ENCODE results near the gene HSPB6.

The HSPB6 gene

GRCh38 chr19:35755131-35755549 is 1.7 kb downstream of the HSPB6 start:
- no peak overlapping the region for H3K4me3 ChIP-seq (ENCODE audit: low read length)
- H3K27me3 ChIP-seq (ENCODE audit: control insufficient read depth, low read length): no peaks in the 10 kb centered on the region
- no peaks in the 10 kb centered on the region for H3K9me3 ChIP-seq (ENCODE audit: control insufficient read depth, insufficient read depth, low read length)
- peaks cover 24% of the 10 kb centered on the region for H3K4me1 ChIP-seq (ENCODE audit: control insufficient read depth, low read length)
- H3K9me2 ChIP-seq (replicated peaks; ENCODE audit: control insufficient read depth, low read length): no peaks in the 10 kb centered on the region
- 0 out of 2 replicates have a peak, but pooled peaks cover 4% of the 10 kb centered on the region for H4K20me1 ChIP-seq (ENCODE audit: control insufficient read depth, insufficient read depth, low read depth, low read length)
- H3F3A ChIP-seq (ENCODE audit: control insufficient read depth, insufficient read depth): no peaks in the 10 kb centered on the region
- H3K4me2 ChIP-seq (ENCODE audit: low read length): no peak overlapping the region
- peaks cover 20% of the 10 kb centered on the region for H3K79me2 ChIP-seq (ENCODE audit: control insufficient read depth, low read length)
- peaks cover 9% of the 10 kb centered on the region for H3K36me3 ChIP-seq (ENCODE audit: control insufficient read depth, low read length)
- no peak for TF ChIP-seq EZH2phosphoT487 (IDR thresholded peaks at IDR 0.05; ENCODE audit: borderline replicate concordance, low read length)
- TF ChIP-seq CTCF (IDR thresholded peaks at IDR 0.05; ENCODE audit: low read depth, low read length, poor library complexity, severe bottlenecking): no peak
- no peak overlapping the region for H3K27ac ChIP-seq (ENCODE audit: low read depth, low read length)

- Histone ChIP-seq H3K9me3 (ENCODE audit: control insufficient read depth, insufficient read depth, low read length) (no peaks in the 10 kb centered on the region), H3K9me2 (replicated peaks; ENCODE audit: control insufficient read depth, low read length) (no peaks in the 10 kb centered on the region), H3K27me3 (ENCODE audit: control insufficient read depth, low read length) (no peaks in the 10 kb centered on the region), H3K4me3 (ENCODE audit: low read length) (no peak overlapping the region), H4K20me1 (ENCODE audit: control insufficient read depth, insufficient read depth, low read depth, low read length) (0 out of 2 replicates have a peak, but pooled peaks cover 4% of the 10 kb centered on the region), H3K79me2 (ENCODE audit: control insufficient read depth, low read length) (peaks cover 15% of the 10 kb centered on the region), H3F3A (ENCODE audit: control insufficient read depth, insufficient read depth) (no peaks in the 10 kb centered on the region), H3K27ac (ENCODE audit: low read depth, low read length) (no peak overlapping the region), H3K4me2 (ENCODE audit: low read length) (no peak overlapping the region), H3K36me3 (ENCODE audit: control insufficient read depth, low read length) (peaks cover 4% of the 10 kb centered on the region), H3K4me1 (ENCODE audit: control insufficient read depth, low read length) (peaks cover 25% of the 10 kb centered on the region)
- no peak for TF ChIP-seq CTCF (IDR thresholded peaks at IDR 0.05; ENCODE audit: low read depth, low read length, poor library complexity, severe bottlenecking)
- no peak for TF ChIP-seq EZH2phosphoT487 (IDR thresholded peaks at IDR 0.05; ENCODE audit: borderline replicate concordance, low read length)
These were observed 2.3 kb downstream of the HSPB6 start for GRCh38 chr19:35754370-35755130.

- Histone ChIP-seq H3K27me3 (ENCODE audit: control insufficient read depth, low read length) (no peaks in the 10 kb centered on the region), H3F3A (ENCODE audit: control insufficient read depth, insufficient read depth) (no peaks in the 10 kb centered on the region), H3K9me2 (replicated peaks; ENCODE audit: control insufficient read depth, low read length) (no peaks in the 10 kb centered on the region), H3K27ac (ENCODE audit: low read depth, low read length) (no peak overlapping the region), H3K4me3 (ENCODE audit: low read length) (no peak overlapping the region), H4K20me1 (ENCODE audit: control insufficient read depth, insufficient read depth, low read depth, low read length) (no peaks in the 10 kb centered on the region), H3K9me3 (ENCODE audit: control insufficient read depth, insufficient read depth, low read length) (no peaks in the 10 kb centered on the region), H3K4me2 (ENCODE audit: low read length) (no peak overlapping the region), H3K4me1 (ENCODE audit: control insufficient read depth, low read length) (peaks cover 22% of the 10 kb centered on the region), H3K36me3 (ENCODE audit: control insufficient read depth, low read length) (no peaks in the 10 kb centered on the region), H3K79me2 (ENCODE audit: control insufficient read depth, low read length) (peaks cover 11% of the 10 kb centered on the region)
- TF ChIP-seq EZH2phosphoT487 (IDR thresholded peaks at IDR 0.05; ENCODE audit: borderline replicate concordance, low read length) (no peak), CTCF (IDR thresholded peaks at IDR 0.05; ENCODE audit: low read depth, low read length, poor library complexity, severe bottlenecking) (no peak)
These were observed 3.0 kb downstream of the HSPB6 start for GRCh38 chr19:35753634-35754369.

Measured in DOHH2 (cell line).